ENCODE results near the gene MYH3. TPM values are rescaled to one million over a fixed set of nuclear protein-coding genes. Genes with fewer than 3 reads are reported as not detected.

The MYH3 gene
- total and polyA plus RNA-seq, 2 donors from 2014 or later: 2.5 to 2.9 TPM

- FAIRE-seq (peak; percentile 70), DNase-seq (no peak)
- Histone ChIP-seq H3K27ac (ENCODE audit: low read depth in 2 of 2, low read length in 2 of 2) (no peak overlapping the region), H3K4me1 (ENCODE audit: control insufficient read depth in 2 of 3, insufficient read depth in 2 of 3, low read depth in 1 of 3, low read length in 3 of 3) (no peaks in the 10 kb centered on the region), H3K9ac (ENCODE audit: low read length in 3 of 3) (no peak overlapping the region), H3K9me3 (ENCODE audit: control insufficient read depth in 2 of 3, insufficient read depth in 1 of 3, low read length in 3 of 3) (no peaks in the 10 kb centered on the region), H3K27me3 (ENCODE audit: control insufficient read depth, insufficient read depth, low read length) (no peaks in the 10 kb centered on the region), H3K36me3 (ENCODE audit: control insufficient read depth in 2 of 3, insufficient read depth in 3 of 3, low read length in 3 of 3) (no peaks in the 10 kb centered on the region), H3K4me3 (ENCODE audit: low read length in 3 of 3) (no peak overlapping the region)
- intact Hi-C loops (cut with DNase I): no loop called here
- TF ChIP-seq CTCF (IDR thresholded peaks at IDR 0.05; ENCODE audit: borderline replicate concordance, extremely low read depth, insufficient read depth): no peak
Measured at GRCh38 chr17:10606110-10606509, 51.0 kb downstream of the MYH3 start.

- intact Hi-C loops (cut with DNase I): no loop called here
- Histone ChIP-seq H3K4me3 (ENCODE audit: low read length in 3 of 3) (no peak overlapping the region), H3K36me3 (ENCODE audit: control insufficient read depth in 2 of 3, insufficient read depth in 3 of 3, low read length in 3 of 3) (no peaks in the 10 kb centered on the region), H3K4me1 (ENCODE audit: control insufficient read depth in 2 of 3, insufficient read depth in 2 of 3, low read depth in 1 of 3, low read length in 3 of 3) (no peaks in the 10 kb centered on the region), H3K27me3 (ENCODE audit: control insufficient read depth, insufficient read depth, low read length) (no peaks in the 10 kb centered on the region), H3K9me3 (ENCODE audit: control insufficient read depth in 2 of 3, insufficient read depth in 1 of 3, low read length in 3 of 3) (no peaks in the 10 kb centered on the region), H3K27ac (ENCODE audit: low read depth in 2 of 2, low read length in 2 of 2) (no peak overlapping the region), H3K9ac (ENCODE audit: low read length in 3 of 3) (no peak overlapping the region)
- no peak for DNase-seq
- no peak for TF ChIP-seq CTCF (IDR thresholded peaks at IDR 0.05; ENCODE audit: borderline replicate concordance, extremely low read depth, insufficient read depth)
- FAIRE-seq: no peak
Measured at GRCh38 chr17:10605221-10605783, 51.8 kb downstream of the MYH3 start.

- no peak overlapping the region for H3K27ac ChIP-seq (ENCODE audit: low read depth in 2 of 2, low read length in 2 of 2)
- H3K4me1 ChIP-seq (ENCODE audit: control insufficient read depth in 2 of 3, insufficient read depth in 2 of 3, low read depth in 1 of 3, low read length in 3 of 3): no peaks in the 10 kb centered on the region
- no peaks in the 10 kb centered on the region for H3K36me3 ChIP-seq (ENCODE audit: control insufficient read depth in 2 of 3, insufficient read depth in 3 of 3, low read length in 3 of 3)
- H3K27me3 ChIP-seq (ENCODE audit: control insufficient read depth, insufficient read depth, low read length): no peaks in the 10 kb centered on the region
- intact Hi-C loops (cut with DNase I): no loop called here
- H3K9me3 ChIP-seq (ENCODE audit: control insufficient read depth in 2 of 3, insufficient read depth in 1 of 3, low read length in 3 of 3): no peaks in the 10 kb centered on the region
- FAIRE-seq: no peak
- no peak overlapping the region for H3K9ac ChIP-seq (ENCODE audit: low read length in 3 of 3)
- TF ChIP-seq CTCF (IDR thresholded peaks at IDR 0.05; ENCODE audit: borderline replicate concordance, extremely low read depth, insufficient read depth): no peak
- no peak for DNase-seq
- no peak overlapping the region for H3K4me3 ChIP-seq (ENCODE audit: low read length in 3 of 3)
Measured at GRCh38 chr17:10604521-10604920, 52.6 kb downstream of the MYH3 start.

GRCh38 chr17:10603931-10604330, 53.2 kb downstream of the MYH3 start:
- Histone ChIP-seq H3K27me3 (ENCODE audit: control insufficient read depth, insufficient read depth, low read length) (no peaks in the 10 kb centered on the region), H3K9ac (ENCODE audit: low read length in 3 of 3) (no peak overlapping the region), H3K27ac (ENCODE audit: low read depth in 2 of 2, low read length in 2 of 2) (no peak overlapping the region), H3K36me3 (ENCODE audit: control insufficient read depth in 2 of 3, insufficient read depth in 3 of 3, low read length in 3 of 3) (no peaks in the 10 kb centered on the region), H3K9me3 (ENCODE audit: control insufficient read depth in 2 of 3, insufficient read depth in 1 of 3, low read length in 3 of 3) (no peaks in the 10 kb centered on the region), H3K4me3 (ENCODE audit: low read length in 3 of 3) (no peak overlapping the region), H3K4me1 (ENCODE audit: control insufficient read depth in 2 of 3, insufficient read depth in 2 of 3, low read depth in 1 of 3, low read length in 3 of 3) (no peaks in the 10 kb centered on the region)
- FAIRE-seq: no peak
- no peak for DNase-seq
- TF ChIP-seq CTCF (IDR thresholded peaks at IDR 0.05; ENCODE audit: borderline replicate concordance, extremely low read depth, insufficient read depth): no peak
- intact Hi-C loops (cut with DNase I): no loop called here

Measured in kidney (tissue), 14 donors.